Measurements from ENCODE around the gene RECQL5. TPM values are rescaled to one million over a fixed set of nuclear protein-coding genes. Genes with fewer than 3 reads are reported as not detected.

The RECQL5 gene
- total RNA-seq, 1 experiment from 2014 or later, result 67.0 TPM

DNA sequence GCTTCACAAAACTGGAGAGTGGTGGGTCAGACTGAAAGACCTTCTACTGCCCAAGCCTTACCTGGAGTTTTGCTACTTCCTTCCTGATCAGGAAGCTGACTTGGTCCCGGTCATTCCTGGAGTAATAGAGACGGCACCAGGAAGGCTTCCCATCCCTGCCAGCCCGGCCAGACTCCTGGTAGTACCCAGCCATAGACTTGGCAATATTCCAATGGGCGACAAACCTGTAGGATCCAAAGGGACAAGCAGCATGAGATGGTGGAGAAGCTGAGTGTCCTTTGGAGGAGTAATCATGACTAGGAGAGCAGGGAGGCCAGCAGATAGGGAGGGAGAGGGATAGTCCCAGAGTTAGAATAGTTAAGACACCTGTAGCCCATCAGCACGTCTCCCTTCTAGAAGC is 8.7 kb downstream of the RECQL5 start:
- no peaks in the 10 kb centered on the region for H3K4me1 Mint-ChIP-seq (ENCODE audit: low read depth, unreplicated experiment)
- no TSS peak for BruUV-seq (replicated peaks)
- Histone ChIP-seq H3K4me3 (ENCODE audit: low read depth, low read length) (no peak overlapping the region), H3K4me1 (no peaks in the 10 kb centered on the region), H3K36me3 (ENCODE audit: control insufficient read depth, insufficient read depth, low read length) (peaks cover 3% of the 10 kb centered on the region; the same call in 1 of the 2 replicates), H3K9me3 (no peaks in the 10 kb centered on the region), H3K27me3 (replicated peaks; ENCODE audit: control insufficient read depth, insufficient read depth, low read length) (no peaks in the 10 kb centered on the region)
- intact Hi-C loops (cut with micrococcal nuclease; ENCODE audit: unreplicated experiment), result no loop called here
- no peak overlapping the region for H3K27ac Mint-ChIP-seq (ENCODE audit: unreplicated experiment)
- ChIA-PET CTCF (interaction anchor here (0.7 to 1.3 kb wide), 2 partner anchors 25 to 46 kb away, joined by 5 to 6 read pairs; partner anchors contain the start of gene SMIM5), POLR2A (interaction anchor here (1.1 kb wide), 1 partner anchor 9 kb away, joined by 3 read pairs; the partner anchor contains the start of genes RECQL5 and SAP30BP)
- peak in 1 of 2 experiments; percentile 3 for DNase-seq
- TF ChIP-seq, protein P1, sequence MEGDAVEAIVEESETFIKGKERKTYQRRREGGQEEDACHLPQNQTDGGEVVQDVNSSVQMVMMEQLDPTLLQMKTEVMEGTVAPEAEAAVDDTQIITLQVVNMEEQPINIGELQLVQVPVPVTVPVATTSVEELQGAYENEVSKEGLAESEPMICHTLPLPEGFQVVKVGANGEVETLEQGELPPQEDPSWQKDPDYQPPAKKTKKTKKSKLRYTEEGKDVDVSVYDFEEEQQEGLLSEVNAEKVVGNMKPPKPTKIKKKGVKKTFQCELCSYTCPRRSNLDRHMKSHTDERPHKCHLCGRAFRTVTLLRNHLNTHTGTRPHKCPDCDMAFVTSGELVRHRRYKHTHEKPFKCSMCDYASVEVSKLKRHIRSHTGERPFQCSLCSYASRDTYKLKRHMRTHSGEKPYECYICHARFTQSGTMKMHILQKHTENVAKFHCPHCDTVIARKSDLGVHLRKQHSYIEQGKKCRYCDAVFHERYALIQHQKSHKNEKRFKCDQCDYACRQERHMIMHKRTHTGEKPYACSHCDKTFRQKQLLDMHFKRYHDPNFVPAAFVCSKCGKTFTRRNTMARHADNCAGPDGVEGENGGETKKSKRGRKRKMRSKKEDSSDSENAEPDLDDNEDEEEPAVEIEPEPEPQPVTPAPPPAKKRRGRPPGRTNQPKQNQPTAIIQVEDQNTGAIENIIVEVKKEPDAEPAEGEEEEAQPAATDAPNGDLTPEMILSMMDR (IDR thresholded peaks at IDR 0.05; ENCODE audit: insufficient read depth in 1 of 2, low read depth in 1 of 2, low read length in 1 of 2, severe bottlenecking in 1 of 2, unreplicated experiment in 1 of 2), result no peak
- H3K4me3 Mint-ChIP-seq (ENCODE audit: unreplicated experiment), result no peak overlapping the region
- peaks cover 17% of the 10 kb centered on the region for H3K36me3 Mint-ChIP-seq (ENCODE audit: insufficient read depth, unreplicated experiment)
- H3K9me3 Mint-ChIP-seq (ENCODE audit: unreplicated experiment), result no peaks in the 10 kb centered on the region
- no peaks in the 10 kb centered on the region for H3K27me3 Mint-ChIP-seq (ENCODE audit: insufficient read depth, unreplicated experiment)

DNA sequence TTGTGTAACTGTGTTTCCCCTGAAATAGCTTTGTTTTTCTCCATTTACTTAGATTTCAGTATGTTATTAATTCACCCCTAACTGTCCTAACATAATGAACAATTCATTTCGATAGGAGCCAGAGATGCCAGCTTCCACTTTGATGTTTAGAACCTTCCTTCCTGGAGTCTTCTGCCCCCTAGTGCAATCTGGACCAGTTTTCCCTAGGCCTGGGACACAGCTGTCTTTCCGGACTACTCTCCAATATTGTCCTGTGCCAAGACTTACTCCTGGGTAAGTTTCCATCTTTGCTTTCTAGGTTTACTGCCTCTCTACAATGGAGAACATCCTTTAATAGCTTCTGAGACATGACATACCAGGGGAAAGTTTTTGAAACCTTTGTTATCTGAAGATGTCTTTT is 12.8 kb downstream of the RECQL5 start:
- Mint-ChIP-seq H3K27me3 (ENCODE audit: insufficient read depth, unreplicated experiment) (no peaks in the 10 kb centered on the region), H3K27ac (ENCODE audit: unreplicated experiment) (no peak overlapping the region), H3K36me3 (ENCODE audit: insufficient read depth, unreplicated experiment) (peaks cover 33% of the 10 kb centered on the region), H3K4me3 (ENCODE audit: unreplicated experiment) (no peak overlapping the region), H3K4me1 (ENCODE audit: low read depth, unreplicated experiment) (no peaks in the 10 kb centered on the region), H3K9me3 (ENCODE audit: unreplicated experiment) (no peaks in the 10 kb centered on the region)
- intact Hi-C loops (cut with micrococcal nuclease; ENCODE audit: unreplicated experiment), result no loop called here
- no peaks in the 10 kb centered on the region for H3K27me3 ChIP-seq (replicated peaks; ENCODE audit: control insufficient read depth, insufficient read depth, low read length)
- H3K36me3 ChIP-seq (ENCODE audit: control insufficient read depth, insufficient read depth, low read length), result peaks cover 3% of the 10 kb centered on the region
- ChIA-PET POLR2A (interaction anchor here (1.0 to 1.6 kb wide), 3 partner anchors 8 to 21 kb away, joined by 3 to 4 read pairs (median 3); partner anchors contain the start of genes RECQL5, SAP30BP and SMIM5), CTCF (interaction anchor here (1.1 to 4.0 kb wide), 6 partner anchors 9 to 95 kb away, joined by 3 to 143 read pairs (median 8); partner anchors contain the start of genes RECQL5 and SMIM5)
- no peaks in the 10 kb centered on the region for H3K4me1 ChIP-seq
- H3K9me3 ChIP-seq, result no peaks in the 10 kb centered on the region
- no TSS peak for BruUV-seq (replicated peaks)
- no peak overlapping the region for H3K4me3 ChIP-seq (ENCODE audit: low read depth, low read length)
- TF ChIP-seq, protein P1 (IDR thresholded peaks at IDR 0.05; ENCODE audit: insufficient read depth in 1 of 2, low read depth in 1 of 2, low read length in 1 of 2, severe bottlenecking in 1 of 2, unreplicated experiment in 1 of 2), result peak in 1 of 2 experiments; percentile 37
- peak in 1 of 2 experiments; percentile 31 for DNase-seq

DNA sequence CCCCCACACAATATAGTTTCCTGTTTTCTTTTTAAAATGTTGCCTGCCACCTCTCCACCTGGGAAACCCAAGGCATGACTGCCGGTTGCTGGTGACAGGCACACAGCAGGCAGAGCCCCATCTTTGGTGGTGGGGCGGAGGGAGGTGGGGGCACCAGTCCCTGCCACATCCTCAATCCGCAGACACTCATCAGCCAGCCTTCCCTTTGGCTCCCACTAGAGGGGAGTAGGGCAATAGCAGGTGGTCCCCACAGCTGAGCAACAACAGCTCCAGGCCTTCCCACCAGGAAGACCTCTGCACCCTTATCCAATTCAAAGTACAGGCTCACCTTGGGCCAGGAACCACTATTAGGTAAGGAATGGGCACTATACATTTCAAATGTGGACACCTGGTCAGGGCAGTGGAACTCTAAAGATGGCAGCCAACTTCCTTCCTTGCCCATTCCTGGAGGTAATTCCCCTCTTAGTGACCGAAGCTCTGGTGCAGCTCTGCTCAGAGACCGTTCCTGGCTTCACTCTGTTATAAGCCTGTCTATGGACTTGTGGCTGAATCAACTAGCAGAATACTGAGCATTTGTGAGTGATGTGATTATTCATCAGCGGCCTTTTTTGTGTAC is 13.9 kb downstream of the RECQL5 start:
- H3K36me3 ChIP-seq (ENCODE audit: control insufficient read depth, insufficient read depth, low read length), result peaks cover 3% of the 10 kb centered on the region
- Mint-ChIP-seq H3K27me3 (ENCODE audit: insufficient read depth, unreplicated experiment) (no peaks in the 10 kb centered on the region), H3K4me3 (ENCODE audit: unreplicated experiment) (no peak overlapping the region), H3K36me3 (ENCODE audit: insufficient read depth, unreplicated experiment) (peaks cover 37% of the 10 kb centered on the region), H3K27ac (ENCODE audit: unreplicated experiment) (no peak overlapping the region), H3K4me1 (ENCODE audit: low read depth, unreplicated experiment) (no peaks in the 10 kb centered on the region), H3K9me3 (ENCODE audit: unreplicated experiment) (no peaks in the 10 kb centered on the region)
- ChIA-PET POLR2A (interaction anchor here (0.5 kb wide), 1 partner anchor 112 kb away, joined by 5 read pairs; the partner anchor contains the start of gene GALK1), CTCF (interaction anchor here (0.6 to 4.0 kb wide), 11 partner anchors 8 to 137 kb away, joined by 3 to 143 read pairs (median 5); partner anchors contain the start of genes SMIM5 and TSEN54)
- peak; percentile 60 to 73 for DNase-seq
- no TSS peak for BruUV-seq (replicated peaks)
- H3K27me3 ChIP-seq (replicated peaks; ENCODE audit: control insufficient read depth, insufficient read depth, low read length), result no peaks in the 10 kb centered on the region
- H3K4me1 ChIP-seq, result no peaks in the 10 kb centered on the region
- TF ChIP-seq, protein P1 (IDR thresholded peaks at IDR 0.05; ENCODE audit: insufficient read depth in 1 of 2, low read depth in 1 of 2, low read length in 1 of 2, severe bottlenecking in 1 of 2, unreplicated experiment in 1 of 2), result peak; percentile 87 to 95
- intact Hi-C loops (cut with micrococcal nuclease; ENCODE audit: unreplicated experiment), result loop anchor here (1.0 kb wide), 1 partner anchor 20 kb away; the partner anchor contains the start of gene SMIM5
- H3K9me3 ChIP-seq, result no peaks in the 10 kb centered on the region
- no peak overlapping the region for H3K4me3 ChIP-seq (ENCODE audit: low read depth, low read length)

Data from Caco-2 (cell line).